ENCODE data around the gene PILRA.

Gene PILRA

GRCh38 chr7:100425347-100425746, 52.1 kb downstream of the PILRA start:
- H3K36me3 Mint-ChIP-seq (ENCODE audit: low read depth), result peaks cover 5% of the 10 kb centered on the region
- H3K27ac Mint-ChIP-seq, result no peak overlapping the region
- H3K4me3 Mint-ChIP-seq, result no peak overlapping the region
- H3K9me3 Mint-ChIP-seq, result peaks cover 4% of the 10 kb centered on the region
- peaks cover 26% of the 10 kb centered on the region for H3K27me3 Mint-ChIP-seq (ENCODE audit: low read depth)
- no peak for DNase-seq (ENCODE audit: low spot score)
- peaks cover 5% of the 10 kb centered on the region for H3K4me1 Mint-ChIP-seq (ENCODE audit: low read depth)

- H3K27me3 Mint-ChIP-seq (ENCODE audit: low read depth), result peaks cover 26% of the 10 kb centered on the region
- H3K4me1 Mint-ChIP-seq (ENCODE audit: low read depth), result peaks cover 7% of the 10 kb centered on the region
- no peak for DNase-seq (ENCODE audit: low spot score)
- H3K27ac Mint-ChIP-seq, result no peak overlapping the region
- peaks cover 4% of the 10 kb centered on the region for H3K9me3 Mint-ChIP-seq
- H3K36me3 Mint-ChIP-seq (ENCODE audit: low read depth), result peaks cover 8% of the 10 kb centered on the region
- no peak overlapping the region for H3K4me3 Mint-ChIP-seq
Measured at GRCh38 chr7:100426516-100426915, 53.2 kb downstream of the PILRA start.

GRCh38 chr7:100427762-100428198, 54.5 kb downstream of the PILRA start:
- peak overlapping the region; percentile 100 for H3K27ac Mint-ChIP-seq
- peaks cover 26% of the 10 kb centered on the region for H3K27me3 Mint-ChIP-seq (ENCODE audit: low read depth)
- H3K36me3 Mint-ChIP-seq (ENCODE audit: low read depth), result peaks cover 19% of the 10 kb centered on the region
- H3K4me1 Mint-ChIP-seq (ENCODE audit: low read depth), result peaks cover 18% of the 10 kb centered on the region
- H3K4me3 Mint-ChIP-seq, result peak overlapping the region; percentile 96
- DNase-seq (ENCODE audit: low spot score), result no peak
- peaks cover 4% of the 10 kb centered on the region for H3K9me3 Mint-ChIP-seq

GRCh38 chr7:100428199-100428966, 55.1 kb downstream of the PILRA start, which contains the start of gene ZCWPW1:
ZCWPW1 (minus strand) TSS chr7:100428703; CDS start chr7:100420649, 8,054 bp downstream.
- H3K4me3 Mint-ChIP-seq, result peak within 1 kb of the TSS; percentile 96
- H3K27ac Mint-ChIP-seq, result peak within 1 kb of the TSS; percentile 100
- H3K36me3 Mint-ChIP-seq (ENCODE audit: low read depth), result peaks cover 25% of the 10 kb centered on the region
- H3K9me3 Mint-ChIP-seq, result peaks cover 4% of the 10 kb centered on the region
- peak; percentile 95 for DNase-seq (ENCODE audit: low spot score)
- peaks cover 24% of the 10 kb centered on the region for H3K4me1 Mint-ChIP-seq (ENCODE audit: low read depth)
- H3K27me3 Mint-ChIP-seq (ENCODE audit: low read depth), result peaks cover 26% of the 10 kb centered on the region

- DNase-seq (ENCODE audit: low spot score), result peak; percentile 100
- H3K9me3 Mint-ChIP-seq, result peaks cover 4% of the 10 kb centered on the region
- H3K4me1 Mint-ChIP-seq (ENCODE audit: low read depth), result peaks cover 30% of the 10 kb centered on the region
- peak overlapping the region; percentile 96 for H3K4me3 Mint-ChIP-seq
- H3K27ac Mint-ChIP-seq, result peak overlapping the region; percentile 100
- peaks cover 32% of the 10 kb centered on the region for H3K36me3 Mint-ChIP-seq (ENCODE audit: low read depth)
- H3K27me3 Mint-ChIP-seq (ENCODE audit: low read depth), result peaks cover 25% of the 10 kb centered on the region
Measured at GRCh38 chr7:100428967-100429636, 55.8 kb downstream of the PILRA start.

GRCh38 chr7:100429637-100430492, 56.6 kb downstream of the PILRA start, which contains the start of gene MEPCE:
MEPCE (plus strand) TSS chr7:100429831; CDS start chr7:100430019, 188 bp downstream.
- H3K27ac Mint-ChIP-seq, result peak within 1 kb of the TSS; percentile 100
- peaks cover 37% of the 10 kb centered on the region for H3K4me1 Mint-ChIP-seq (ENCODE audit: low read depth)
- H3K9me3 Mint-ChIP-seq, result peaks cover 4% of the 10 kb centered on the region
- peaks cover 24% of the 10 kb centered on the region for H3K27me3 Mint-ChIP-seq (ENCODE audit: low read depth)
- H3K4me3 Mint-ChIP-seq, result peak within 1 kb of the TSS; percentile 96
- peak; percentile 93 for DNase-seq (ENCODE audit: low spot score)
- H3K36me3 Mint-ChIP-seq (ENCODE audit: low read depth), result peaks cover 40% of the 10 kb centered on the region

GRCh38 chr7:100430493-100431285, 57.4 kb downstream of the PILRA start:
- Mint-ChIP-seq H3K27ac (peak overlapping the region; percentile 95), H3K4me1 (ENCODE audit: low read depth) (peaks cover 42% of the 10 kb centered on the region), H3K4me3 (peak overlapping the region; percentile 94), H3K27me3 (ENCODE audit: low read depth) (peaks cover 20% of the 10 kb centered on the region), H3K9me3 (peaks cover 4% of the 10 kb centered on the region), H3K36me3 (ENCODE audit: low read depth) (peaks cover 47% of the 10 kb centered on the region)
- no peak for DNase-seq (ENCODE audit: low spot score)

- H3K4me3 Mint-ChIP-seq, result peak overlapping the region; percentile 94
- H3K27ac Mint-ChIP-seq, result peak overlapping the region; percentile 69
- H3K4me1 Mint-ChIP-seq (ENCODE audit: low read depth), result peaks cover 42% of the 10 kb centered on the region
- peaks cover 4% of the 10 kb centered on the region for H3K9me3 Mint-ChIP-seq
- peaks cover 48% of the 10 kb centered on the region for H3K36me3 Mint-ChIP-seq (ENCODE audit: low read depth)
- peaks cover 17% of the 10 kb centered on the region for H3K27me3 Mint-ChIP-seq (ENCODE audit: low read depth)
- DNase-seq (ENCODE audit: low spot score), result no peak
Measured at GRCh38 chr7:100431286-100431735, 58.0 kb downstream of the PILRA start.

- Mint-ChIP-seq H3K27me3 (ENCODE audit: low read depth) (peaks cover 15% of the 10 kb centered on the region), H3K4me1 (ENCODE audit: low read depth) (peaks cover 42% of the 10 kb centered on the region), H3K4me3 (peak overlapping the region; percentile 94), H3K27ac (peak overlapping the region; percentile 69), H3K36me3 (ENCODE audit: low read depth) (peaks cover 50% of the 10 kb centered on the region), H3K9me3 (peaks cover 4% of the 10 kb centered on the region)
- DNase-seq (ENCODE audit: low spot score), result no peak
Measured at GRCh38 chr7:100432053-100432452, 58.8 kb downstream of the PILRA start.

- peaks cover 42% of the 10 kb centered on the region for H3K4me1 Mint-ChIP-seq (ENCODE audit: low read depth)
- peaks cover 4% of the 10 kb centered on the region for H3K9me3 Mint-ChIP-seq
Measured at GRCh38 chr7:100432621-100433275, 59.5 kb downstream of the PILRA start.

GRCh38 chr7:100433276-100433591, 59.9 kb downstream of the PILRA start:
- H3K36me3 Mint-ChIP-seq (ENCODE audit: low read depth), result peaks cover 50% of the 10 kb centered on the region
- H3K4me3 Mint-ChIP-seq, result no peak overlapping the region
- peaks cover 42% of the 10 kb centered on the region for H3K4me1 Mint-ChIP-seq (ENCODE audit: low read depth)

More at GRCh38 chr7:100432621-100433275, 59.5 kb downstream of the PILRA start:
- no peak for DNase-seq (ENCODE audit: low spot score)
- Mint-ChIP-seq H3K27me3 (ENCODE audit: low read depth) (peaks cover 14% of the 10 kb centered on the region), H3K27ac (peak overlapping the region; percentile 65), H3K36me3 (ENCODE audit: low read depth) (peaks cover 50% of the 10 kb centered on the region), H3K4me3 (peak overlapping the region; percentile 94)

GRCh38 chr7:100433592-100434296, 60.5 kb downstream of the PILRA start:
- Mint-ChIP-seq H3K36me3 (ENCODE audit: low read depth) (peaks cover 50% of the 10 kb centered on the region), H3K4me1 (ENCODE audit: low read depth) (peaks cover 37% of the 10 kb centered on the region), H3K27me3 (ENCODE audit: low read depth) (peaks cover 5% of the 10 kb centered on the region), H3K4me3 (peak overlapping the region; percentile 87), H3K9me3 (no peaks in the 10 kb centered on the region), H3K27ac (peak overlapping the region; percentile 91)
- DNase-seq (ENCODE audit: low spot score), result no peak

More at GRCh38 chr7:100433276-100433591, 59.9 kb downstream of the PILRA start:
- H3K9me3 Mint-ChIP-seq, result no peaks in the 10 kb centered on the region
- peaks cover 9% of the 10 kb centered on the region for H3K27me3 Mint-ChIP-seq (ENCODE audit: low read depth)
- peak overlapping the region; percentile 41 for H3K27ac Mint-ChIP-seq
- DNase-seq (ENCODE audit: low spot score), result no peak
